HG03103 (cell line): ENCODE measurements around the gene SF3B1.
"Not testable (repeated sequence)": the region's sequence is repeated elsewhere in the genome, so short reads cannot be mapped to it uniquely, and the experiment has no call there.

Source experiments
- ATAC-seq: cut with Tn5 transposase; IDR thresholded peaks from one replicate; pipeline ENCODE4 v1.9.1; 2021; ENCODE audit warnings: low read depth; ENCODE audit not compliant: unreplicated experiment

The SF3B1 gene

GRCh38 chr2:197435598-197436420, 981 bp upstream of the SF3B1 start:
- ATAC-seq, result no peak

- ATAC-seq, result no peak
Observed at GRCh38 chr2:197433780-197434438, 919 bp downstream of the SF3B1 start.

- ATAC-seq, result not testable (repeated sequence)
Observed at GRCh38 chr2:197432527-197432926, 2.3 kb downstream of the SF3B1 start.

- ATAC-seq, result no peak
Observed at GRCh38 chr2:197431858-197432257, 3.0 kb downstream of the SF3B1 start.

GRCh38 chr2:197427986-197428385, 6.8 kb downstream of the SF3B1 start:
- no peak for ATAC-seq

- ATAC-seq, result no peak
Observed at GRCh38 chr2:197426723-197427603, 7.9 kb downstream of the SF3B1 start.

GRCh38 chr2:197425550-197425949, 9.3 kb downstream of the SF3B1 start:
- no peak for ATAC-seq

- no peak for ATAC-seq
Observed at GRCh38 chr2:197423307-197423706, 11.5 kb downstream of the SF3B1 start.

- no peak for ATAC-seq
Observed at GRCh38 chr2:197419438-197419837, 15.4 kb downstream of the SF3B1 start.

- no peak for ATAC-seq
Observed at GRCh38 chr2:197416268-197416667, 18.6 kb downstream of the SF3B1 start.

GRCh38 chr2:197414515-197414914, 20.3 kb downstream of the SF3B1 start:
- no peak for ATAC-seq

- no peak for ATAC-seq
Observed at GRCh38 chr2:197414039-197414438, 20.8 kb downstream of the SF3B1 start.

- no peak for ATAC-seq
Observed at GRCh38 chr2:197405582-197405981, 29.2 kb downstream of the SF3B1 start.

GRCh38 chr2:197399887-197400540, 34.8 kb downstream of the SF3B1 start:
- no peak for ATAC-seq

GRCh38 chr2:197398913-197399312, 35.9 kb downstream of the SF3B1 start:
- ATAC-seq, result no peak

- no peak for ATAC-seq
Observed at GRCh38 chr2:197391220-197391717, 43.6 kb downstream of the SF3B1 start.

GRCh38 chr2:197388866-197389587, 45.8 kb downstream of the SF3B1 start:
- ATAC-seq, result no peak

GRCh38 chr2:197387179-197387578, 47.6 kb downstream of the SF3B1 start:
- ATAC-seq, result no peak

- no peak for ATAC-seq
Observed at GRCh38 chr2:197386242-197386641, 48.6 kb downstream of the SF3B1 start.

GRCh38 chr2:197383825-197384224, 51.0 kb downstream of the SF3B1 start:
- no peak for ATAC-seq
